ENCODE results near the gene PRMT3.
"Not testable (repeated sequence)": the region's sequence is repeated elsewhere in the genome, so short reads cannot be mapped to it uniquely, and the experiment has no call there.

The PRMT3 gene

GRCh38 chr11:20374741-20375300 is 12.7 kb upstream of the PRMT3 start:
- DNase-seq: no peak

GRCh38 chr11:20376162-20376730 is 11.3 kb upstream of the PRMT3 start:
- DNase-seq: no peak

GRCh38 chr11:20385996-20386395 is 1.5 kb upstream of the PRMT3 start:
- DNase-seq: not testable (repeated sequence)

- no peak for DNase-seq
Observed at GRCh38 chr11:20388096-20389055, 860 bp downstream of the PRMT3 start.

- no peak for DNase-seq
Observed at GRCh38 chr11:20397281-20397680, 9.8 kb downstream of the PRMT3 start.

DNA sequence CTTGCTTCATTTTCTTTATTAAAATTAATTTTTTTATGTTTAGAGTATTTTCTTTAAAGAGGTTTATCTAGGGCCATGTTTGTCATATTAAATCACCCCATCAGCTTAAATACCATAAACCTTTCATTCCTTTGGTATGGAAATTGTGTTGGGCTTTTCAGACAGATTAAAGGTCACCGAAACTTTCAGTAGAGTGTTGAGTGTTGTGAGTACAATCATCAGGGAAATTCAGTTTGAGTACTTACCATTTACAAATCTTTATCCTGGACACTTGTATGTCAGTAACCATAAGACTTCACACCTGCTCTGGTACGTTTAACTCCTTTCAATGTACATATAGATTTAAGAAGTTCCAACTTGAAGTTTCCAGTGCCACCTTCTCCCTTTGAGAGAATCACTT is 12.0 kb downstream of the PRMT3 start:
- DNase-seq: no peak

- DNase-seq: no peak
Observed at GRCh38 chr11:20403059-20403458, 15.5 kb downstream of the PRMT3 start.

- no peak for DNase-seq
Observed at GRCh38 chr11:20406484-20406883, 19.0 kb downstream of the PRMT3 start.

GRCh38 chr11:20407344-20407743 is 19.8 kb downstream of the PRMT3 start:
- no peak for DNase-seq

GRCh38 chr11:20415432-20415831 is 27.9 kb downstream of the PRMT3 start:
- no peak for DNase-seq

GRCh38 chr11:20417771-20418170 is 30.3 kb downstream of the PRMT3 start:
- no peak for DNase-seq

- no peak for DNase-seq
Observed at GRCh38 chr11:20421946-20422345, 34.4 kb downstream of the PRMT3 start.

- DNase-seq: no peak
Observed at GRCh38 chr11:20429216-20429615, 41.7 kb downstream of the PRMT3 start.

DNA sequence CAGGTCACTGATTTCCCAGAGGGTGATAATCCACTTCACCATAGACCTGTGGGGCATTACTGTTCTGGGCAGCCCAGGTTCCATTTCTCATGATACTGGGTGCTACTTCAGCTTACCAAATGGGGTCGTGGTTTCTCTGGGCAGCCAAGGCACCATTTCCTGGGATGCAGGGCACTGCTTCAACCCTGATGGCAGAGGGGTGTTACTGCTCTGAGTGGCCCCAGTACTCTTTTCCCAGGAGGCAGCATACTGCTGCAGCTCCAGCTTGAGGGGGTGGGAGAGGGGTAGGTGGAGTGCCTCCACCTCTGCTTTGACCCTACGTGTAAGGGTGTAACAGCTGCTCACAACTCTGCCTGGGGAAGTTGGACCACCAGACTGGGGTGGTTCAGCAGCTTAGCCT is 51.1 kb downstream of the PRMT3 start:
- no peak for DNase-seq

- DNase-seq: no peak
Observed at GRCh38 chr11:20443596-20443995, 56.1 kb downstream of the PRMT3 start.

- no peak for DNase-seq
Observed at GRCh38 chr11:20444535-20444934, 57.0 kb downstream of the PRMT3 start.

DNA sequence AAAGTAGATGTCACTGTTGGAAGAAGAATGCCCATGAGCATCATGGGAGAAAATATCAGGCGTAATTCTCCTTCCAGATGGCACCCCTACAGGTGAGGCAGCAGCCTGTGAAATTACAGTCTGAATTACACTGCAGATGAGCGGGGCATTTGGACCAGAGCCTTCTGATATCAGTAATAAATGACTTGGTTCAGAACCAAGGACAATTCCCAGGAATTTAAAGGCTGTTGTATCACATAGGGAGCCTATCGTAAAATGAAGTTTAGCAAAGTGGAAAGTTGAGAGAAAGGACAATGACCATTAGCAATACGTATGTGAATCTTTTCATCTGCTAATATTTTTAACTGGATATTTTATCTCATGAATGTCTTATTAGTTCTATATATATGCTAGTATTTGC is 61.3 kb downstream of the PRMT3 start:
- DNase-seq: no peak

- DNase-seq: no peak
Observed at GRCh38 chr11:20450829-20451228, 63.3 kb downstream of the PRMT3 start.

GRCh38 chr11:20451568-20451967 is 64.1 kb downstream of the PRMT3 start:
- no peak for DNase-seq

- no peak for DNase-seq
Observed at GRCh38 chr11:20452585-20452984, 65.1 kb downstream of the PRMT3 start.

GRCh38 chr11:20453657-20454316 is 66.3 kb downstream of the PRMT3 start:
- no peak for DNase-seq

DNA sequence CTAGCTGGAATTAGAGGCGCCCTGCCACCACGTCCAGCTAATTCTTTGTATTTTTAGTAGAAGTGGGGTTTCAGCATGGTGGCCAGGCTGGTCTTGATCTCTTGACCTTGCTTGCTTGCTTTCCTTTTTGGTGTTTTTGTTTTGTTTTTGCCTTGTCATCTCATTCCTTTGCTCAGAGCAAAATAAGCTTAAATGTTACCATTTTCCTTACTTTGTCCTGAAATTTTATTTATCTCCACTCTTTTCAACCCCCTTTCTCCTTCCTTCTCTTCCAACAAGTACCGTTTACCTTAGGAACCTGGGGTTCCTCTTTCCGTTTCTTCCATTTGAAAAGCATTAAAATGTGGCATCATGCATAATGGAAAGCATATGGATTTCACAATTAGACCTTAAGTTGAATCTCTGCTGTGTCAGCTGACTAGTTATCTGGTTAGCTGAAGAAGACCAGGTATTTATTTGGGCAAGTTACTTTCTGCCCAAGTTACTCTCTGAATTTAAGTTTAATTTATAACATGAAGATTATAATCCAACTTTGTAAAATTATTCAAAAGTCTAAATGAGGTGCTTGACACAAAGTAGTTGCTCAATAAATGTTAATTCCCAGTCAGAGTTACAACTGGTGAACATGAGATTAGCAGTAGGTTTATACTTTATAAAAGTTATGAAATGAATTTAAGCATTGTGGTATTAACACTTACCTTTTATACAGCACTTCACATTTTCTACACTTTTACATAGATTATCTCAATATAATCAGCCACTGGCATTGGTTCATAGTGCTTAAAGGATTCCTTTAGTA is 69.7 kb downstream of the PRMT3 start:
- DNase-seq: no peak
